Putamen (tissue), 1 donor: ENCODE measurements around the gene BBS7.

Experiments
- DNase-seq: peaks from one replicate; pipeline ENCODE4 v3.0.0-alpha.2; 2016; ENCODE audit warnings: low spot score

BBS7 gene

GRCh38 chr4:121869841-121870822 lies at the start of gene BBS7:
TSS of gene BBS7 (minus strand) at chr4:121870474. CDS start at chr4:121870313, 161 bp downstream.
- DNase-seq: peak; percentile 97

- DNase-seq: no peak
Measured at GRCh38 chr4:121913667-121914066, 43.4 kb upstream of the BBS7 start.

GRCh38 chr4:121908346-121908745 lies 38.1 kb upstream of the BBS7 start:
- DNase-seq: no peak

GRCh38 chr4:121900132-121900983 lies 30.1 kb upstream of the BBS7 start:
- DNase-seq: peak; percentile 42

- DNase-seq: no peak
Measured at GRCh38 chr4:121898150-121898549, 27.9 kb upstream of the BBS7 start.

GRCh38 chr4:121888134-121888533 lies 17.9 kb upstream of the BBS7 start:
- DNase-seq: no peak

- DNase-seq: no peak
Measured at GRCh38 chr4:121885115-121885514, 14.8 kb upstream of the BBS7 start.

GRCh38 chr4:121881158-121881557 lies 10.9 kb upstream of the BBS7 start:
- no peak for DNase-seq

GRCh38 chr4:121879135-121879534 lies 8.9 kb upstream of the BBS7 start:
- DNase-seq: no peak

GRCh38 chr4:121877041-121877773 lies 6.9 kb upstream of the BBS7 start:
- no peak for DNase-seq

GRCh38 chr4:121876070-121876469 lies 5.8 kb upstream of the BBS7 start:
- no peak for DNase-seq

GRCh38 chr4:121875652-121876051 lies 5.4 kb upstream of the BBS7 start:
- no peak for DNase-seq

- DNase-seq: no peak
Measured at GRCh38 chr4:121873604-121874003, 3.3 kb upstream of the BBS7 start.

- no peak for DNase-seq
Measured at GRCh38 chr4:121863799-121864198, 6.5 kb downstream of the BBS7 start.

- DNase-seq: no peak
Measured at GRCh38 chr4:121861426-121861825, 8.8 kb downstream of the BBS7 start.

GRCh38 chr4:121860121-121860520 lies 10.2 kb downstream of the BBS7 start:
- no peak for DNase-seq

GRCh38 chr4:121851354-121851753 lies 18.9 kb downstream of the BBS7 start:
- DNase-seq: no peak

GRCh38 chr4:121846662-121847061 lies 23.6 kb downstream of the BBS7 start:
- DNase-seq: no peak

- peak; percentile 33 for DNase-seq
Measured at GRCh38 chr4:121842862-121843261, 27.4 kb downstream of the BBS7 start.

GRCh38 chr4:121838136-121838535 lies 32.1 kb downstream of the BBS7 start:
- DNase-seq: no peak

- no peak for DNase-seq
Measured at GRCh38 chr4:121829511-121829910, 40.8 kb downstream of the BBS7 start.

GRCh38 chr4:121827853-121828252 lies 42.4 kb downstream of the BBS7 start:
- DNase-seq: no peak
